Suprapubic skin (tissue), 4 donors: ENCODE data around the gene ATP2C2. TPM values are rescaled to one million over a fixed set of nuclear protein-coding genes. Genes with fewer than 3 reads are reported as not detected.
A peak's percentile ranks its signal among the peaks of the same experiment; 100 is the strongest.

ENCODE experiments used
- DNase-seq, 2 donors: peaks; one replicate each; pipeline ENCODE4 v3.0.0-alpha.2; 2019; ENCODE audit warnings: low spot score in 2 of 2
- H3K27ac ChIP-seq: fragments of 200-600 bp; sonication (generic); one replicate; pipeline ENCODE4 v1.5.1; 2019
- H3K27me3 ChIP-seq: fragments of 200-600 bp; sonication (generic); one replicate; pipeline ENCODE4 v1.5.1; 2019
- H3K36me3 ChIP-seq: fragments of 200-600 bp; sonication (generic); one replicate; pipeline ENCODE4 v1.5.1; 2019
- H3K4me1 ChIP-seq: fragments of 200-600 bp; sonication (generic); one replicate; pipeline ENCODE4 v1.5.1; 2019
- H3K4me3 ChIP-seq: fragments of 200-600 bp; sonication (generic); one replicate; pipeline ENCODE4 v1.5.1; 2019; ENCODE audit warnings: mild to moderate bottlenecking
- H3K9me3 ChIP-seq: fragments of 200-600 bp; sonication (generic); one replicate; pipeline ENCODE4 v1.5.1; 2019
- CTCF ChIP-seq, 2 donors: fragments of 200-600 bp in 1 of 2; fragments of 450-650 bp in 1 of 2; sonication (generic) in 1 of 2; IDR thresholded peaks; one replicate each; pipeline ENCODE4 v1.5.1; 2016 to 2019; ENCODE audit warnings: antibody characterized with exemption in 2 of 2, mild to moderate bottlenecking in 1 of 2, moderate library complexity in 1 of 2
- EP300 ChIP-seq: sonication (generic); formaldehyde crosslinking; IDR thresholded peaks from one replicate; pipeline ENCODE4 v1.6.1; 2017; ENCODE audit warnings: antibody characterized with exemption
- POLR2A ChIP-seq, 2 donors: fragments of 450-650 bp; IDR thresholded peaks; one replicate each; pipeline ENCODE4 v1.6.1; 2017; ENCODE audit warnings: antibody characterized with exemption in 2 of 2, mild to moderate bottlenecking in 2 of 2, moderate library complexity in 2 of 2
- POLR2AphosphoS5 ChIP-seq, 3 donors: sonication (generic); formaldehyde crosslinking; IDR thresholded peaks; one replicate each; pipeline ENCODE4 v1.6.1; 2017; ENCODE audit warnings: antibody characterized with exemption in 3 of 3
- WGBS: methylation state at CpG from one replicate; pipeline ENCODE4 v1.1.5; 2018; 5-methylcytosine and 5-hydroxymethylcytosine counted together
- total RNA-seq, 4 donors: library from RNA; depleted of rRNA; stranded (reverse); fragments of >200 nt; gene quantifications; one replicate each; pipeline ENCODE4 v1.1.0, GENCODE V29; 2016

ATP2C2 gene
- total RNA-seq, 4 donors from 2014 or later, result 28.0 to 85.6 (median 40.3) TPM

GRCh38 chr16:84508502-84508901 lies 140.2 kb downstream of the ATP2C2 start:
- DNase-seq, result peak in 1 of 2 donors; percentile 9
- H3K9me3 ChIP-seq, result no peaks in the 10 kb centered on the region
- TF ChIP-seq POLR2A (IDR thresholded peaks at IDR 0.05), result no peak
- TF ChIP-seq CTCF (IDR thresholded peaks at IDR 0.05), result no peak
- no peak for TF ChIP-seq POLR2AphosphoS5 (IDR thresholded peaks at IDR 0.05)
- no peak for TF ChIP-seq EP300
- peaks cover 31% of the 10 kb centered on the region for H3K4me1 ChIP-seq
- no peaks in the 10 kb centered on the region for H3K36me3 ChIP-seq
- H3K4me3 ChIP-seq, result no peak overlapping the region
- WGBS, result 88% methylated on average over 8 of the region's 8 CpGs
- no peaks in the 10 kb centered on the region for H3K27me3 ChIP-seq
- no peak overlapping the region for H3K27ac ChIP-seq

GRCh38 chr16:84509032-84509950 lies 141.0 kb downstream of the ATP2C2 start:
- DNase-seq, result peak in 1 of 2 donors; percentile 53
- no peaks in the 10 kb centered on the region for H3K9me3 ChIP-seq
- no peaks in the 10 kb centered on the region for H3K27me3 ChIP-seq
- H3K4me3 ChIP-seq, result no peak overlapping the region
- TF ChIP-seq POLR2A (IDR thresholded peaks at IDR 0.05) (no peak), EP300 (no peak), CTCF (IDR thresholded peaks at IDR 0.05) (no peak), POLR2AphosphoS5 (IDR thresholded peaks at IDR 0.05) (no peak)
- H3K4me1 ChIP-seq, result peaks cover 23% of the 10 kb centered on the region
- no peaks in the 10 kb centered on the region for H3K36me3 ChIP-seq
- WGBS, result 91% methylated on average over 18 of the region's 20 CpGs
- H3K27ac ChIP-seq, result no peak overlapping the region

- no peak overlapping the region for H3K4me3 ChIP-seq
- H3K9me3 ChIP-seq, result no peaks in the 10 kb centered on the region
- H3K27ac ChIP-seq, result no peak overlapping the region
- peaks cover 7% of the 10 kb centered on the region for H3K4me1 ChIP-seq
- peak; percentile 91 to 92 for DNase-seq
- TF ChIP-seq CTCF (IDR thresholded peaks at IDR 0.05) (peak; percentile 86 to 92), EP300 (no peak), POLR2AphosphoS5 (IDR thresholded peaks at IDR 0.05) (no peak)
- WGBS, result 9% methylated on average over 18 of the region's 21 CpGs
- no peaks in the 10 kb centered on the region for H3K36me3 ChIP-seq
- H3K27me3 ChIP-seq, result no peaks in the 10 kb centered on the region
Observed at GRCh38 chr16:84511180-84511800, 143.0 kb downstream of the ATP2C2 start.

- Histone ChIP-seq H3K36me3 (no peaks in the 10 kb centered on the region), H3K27me3 (no peaks in the 10 kb centered on the region), H3K27ac (no peak overlapping the region), H3K4me3 (no peak overlapping the region), H3K4me1 (peaks cover 6% of the 10 kb centered on the region), H3K9me3 (no peaks in the 10 kb centered on the region)
- 71% methylated on average over 13 of the region's 13 CpGs for WGBS
- DNase-seq, result peak in 1 of 2 donors; percentile 46
- TF ChIP-seq CTCF (IDR thresholded peaks at IDR 0.05), result no peak
- no peak for TF ChIP-seq POLR2AphosphoS5 (IDR thresholded peaks at IDR 0.05)
- TF ChIP-seq EP300, result no peak
- TF ChIP-seq POLR2A (IDR thresholded peaks at IDR 0.05), result no peak
Observed at GRCh38 chr16:84511831-84512230, 143.5 kb downstream of the ATP2C2 start.

GRCh38 chr16:84513123-84513522 lies 144.8 kb downstream of the ATP2C2 start:
- Histone ChIP-seq H3K4me1 (peaks cover 6% of the 10 kb centered on the region), H3K27ac (no peak overlapping the region), H3K36me3 (no peaks in the 10 kb centered on the region), H3K4me3 (no peak overlapping the region), H3K9me3 (no peaks in the 10 kb centered on the region), H3K27me3 (no peaks in the 10 kb centered on the region)
- DNase-seq, result no peak
- TF ChIP-seq POLR2A (IDR thresholded peaks at IDR 0.05) (no peak), POLR2AphosphoS5 (IDR thresholded peaks at IDR 0.05) (no peak)
- 82% methylated on average over 10 of the region's 10 CpGs for WGBS
